ENCODE data around the gene SLC46A2.

DNA sequence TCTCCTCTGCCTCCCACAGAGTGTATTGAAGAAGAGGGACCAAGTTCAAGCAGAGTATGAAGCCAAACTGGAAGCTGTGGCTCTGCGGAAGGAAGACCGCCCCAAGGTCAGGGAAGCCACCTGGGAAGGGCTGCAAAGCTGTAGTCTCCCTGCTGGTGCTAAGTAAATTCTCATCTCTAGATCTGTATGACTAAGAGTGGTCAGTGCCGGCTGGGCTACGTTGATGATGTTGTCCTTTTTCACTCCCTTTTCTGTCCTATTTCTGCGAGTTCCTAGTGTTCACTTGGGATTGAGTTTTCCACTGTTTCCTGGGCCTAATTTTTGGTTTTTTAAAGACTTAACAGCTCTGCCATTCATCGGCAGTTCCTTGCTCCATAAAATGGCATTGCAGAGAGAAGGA, 39.8 kb downstream of the SLC46A2 start:
- TF ChIP-seq, protein P1, sequence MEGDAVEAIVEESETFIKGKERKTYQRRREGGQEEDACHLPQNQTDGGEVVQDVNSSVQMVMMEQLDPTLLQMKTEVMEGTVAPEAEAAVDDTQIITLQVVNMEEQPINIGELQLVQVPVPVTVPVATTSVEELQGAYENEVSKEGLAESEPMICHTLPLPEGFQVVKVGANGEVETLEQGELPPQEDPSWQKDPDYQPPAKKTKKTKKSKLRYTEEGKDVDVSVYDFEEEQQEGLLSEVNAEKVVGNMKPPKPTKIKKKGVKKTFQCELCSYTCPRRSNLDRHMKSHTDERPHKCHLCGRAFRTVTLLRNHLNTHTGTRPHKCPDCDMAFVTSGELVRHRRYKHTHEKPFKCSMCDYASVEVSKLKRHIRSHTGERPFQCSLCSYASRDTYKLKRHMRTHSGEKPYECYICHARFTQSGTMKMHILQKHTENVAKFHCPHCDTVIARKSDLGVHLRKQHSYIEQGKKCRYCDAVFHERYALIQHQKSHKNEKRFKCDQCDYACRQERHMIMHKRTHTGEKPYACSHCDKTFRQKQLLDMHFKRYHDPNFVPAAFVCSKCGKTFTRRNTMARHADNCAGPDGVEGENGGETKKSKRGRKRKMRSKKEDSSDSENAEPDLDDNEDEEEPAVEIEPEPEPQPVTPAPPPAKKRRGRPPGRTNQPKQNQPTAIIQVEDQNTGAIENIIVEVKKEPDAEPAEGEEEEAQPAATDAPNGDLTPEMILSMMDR (IDR thresholded peaks at IDR 0.05), result no peak
- no peak for TF ChIP-seq POLR2A (IDR thresholded peaks at IDR 0.05)
